Measurements from ENCODE around the gene ANK2. TPM values are rescaled to one million over a fixed set of nuclear protein-coding genes. Genes with fewer than 3 reads are reported as not detected.
A peak's percentile ranks its signal among the peaks of the same experiment; 100 is the strongest.

The ANK2 gene
- total RNA-seq, 1 experiment from 2014 or later: 5.5 TPM

DNA sequence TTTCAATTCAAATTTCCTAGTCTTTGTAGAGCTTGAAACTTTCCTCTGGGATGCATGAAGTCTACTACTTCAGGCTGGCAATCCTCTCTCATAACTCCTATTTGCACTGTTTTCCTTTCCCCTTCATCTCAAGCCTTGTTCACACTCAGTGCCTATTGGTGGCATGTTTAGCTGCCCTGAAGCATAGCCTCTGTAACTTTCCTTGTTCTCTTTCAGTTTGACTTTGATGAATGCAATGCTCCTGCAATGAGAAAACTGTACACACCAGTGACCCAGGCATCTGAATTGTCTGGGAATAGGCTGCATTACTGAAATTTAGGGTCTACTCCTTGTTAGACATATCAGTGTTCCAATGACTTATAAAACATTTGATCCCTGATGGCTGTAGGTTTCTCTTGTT, 81.7 kb downstream of the ANK2 start:
- Histone ChIP-seq H3K4me3 (ENCODE audit: low read depth in 2 of 2, low read length in 2 of 2) (no peak overlapping the region), H3K4me1 (ENCODE audit: control insufficient read depth, insufficient read depth, low read length) (no peaks in the 10 kb centered on the region), H3K36me3 (ENCODE audit: control insufficient read depth, insufficient read depth, low read length) (no peaks in the 10 kb centered on the region), H3K27me3 (ENCODE audit: control insufficient read depth, insufficient read depth, low read length) (no peaks in the 10 kb centered on the region), H3K27ac (ENCODE audit: low read length) (no peak overlapping the region), H3K9me3 (ENCODE audit: control insufficient read depth, insufficient read depth, low read depth, low read length) (no peaks in the 10 kb centered on the region)
- in situ Hi-C loops (cut with HindIII; ENCODE audit: low pct_unique_long_range_greater_than_20kb, low sequenced_read_pairs) (no loop called here), intact Hi-C loops (cut with micrococcal nuclease; ENCODE audit: unreplicated experiment) (no loop called here)
- DNase-seq (ENCODE audit: low read depth, low spot score): no peak
- POLR2A ChIA-PET: no interaction called here
- TF ChIP-seq SIN3A (IDR thresholded peaks at IDR 0.05; ENCODE audit: borderline replicate concordance, insufficient read depth, low read depth, low read length) (no peak), TCF7L2 (IDR thresholded peaks at IDR 0.05; ENCODE audit: low read depth, low read length) (no peak)
- no TSS peak for BruUV-seq (replicated peaks)
- ATAC-seq: no peak
- CTCF ChIA-PET: no interaction called here

GRCh38 chr4:113131621-113132020, 82.2 kb downstream of the ANK2 start:
- no TSS peak for BruUV-seq (replicated peaks)
- H3K27ac ChIP-seq (ENCODE audit: low read length): no peak overlapping the region
- DNase-seq (ENCODE audit: low read depth, low spot score) (no peak), ATAC-seq (no peak)
- no peak overlapping the region for H3K4me3 ChIP-seq (ENCODE audit: low read depth in 2 of 2, low read length in 2 of 2)
- CTCF ChIA-PET: no interaction called here
- H3K27me3 ChIP-seq (ENCODE audit: control insufficient read depth, insufficient read depth, low read length): no peaks in the 10 kb centered on the region
- no peak for TF ChIP-seq TCF7L2 (IDR thresholded peaks at IDR 0.05; ENCODE audit: low read depth, low read length)
- TF ChIP-seq SIN3A (IDR thresholded peaks at IDR 0.05; ENCODE audit: borderline replicate concordance, insufficient read depth, low read depth, low read length): no peak
- TF ChIP-seq POLR2AphosphoS5 (IDR thresholded peaks at IDR 0.05; ENCODE audit: low read depth, low read length): no peak
- TF ChIP-seq, protein P1, sequence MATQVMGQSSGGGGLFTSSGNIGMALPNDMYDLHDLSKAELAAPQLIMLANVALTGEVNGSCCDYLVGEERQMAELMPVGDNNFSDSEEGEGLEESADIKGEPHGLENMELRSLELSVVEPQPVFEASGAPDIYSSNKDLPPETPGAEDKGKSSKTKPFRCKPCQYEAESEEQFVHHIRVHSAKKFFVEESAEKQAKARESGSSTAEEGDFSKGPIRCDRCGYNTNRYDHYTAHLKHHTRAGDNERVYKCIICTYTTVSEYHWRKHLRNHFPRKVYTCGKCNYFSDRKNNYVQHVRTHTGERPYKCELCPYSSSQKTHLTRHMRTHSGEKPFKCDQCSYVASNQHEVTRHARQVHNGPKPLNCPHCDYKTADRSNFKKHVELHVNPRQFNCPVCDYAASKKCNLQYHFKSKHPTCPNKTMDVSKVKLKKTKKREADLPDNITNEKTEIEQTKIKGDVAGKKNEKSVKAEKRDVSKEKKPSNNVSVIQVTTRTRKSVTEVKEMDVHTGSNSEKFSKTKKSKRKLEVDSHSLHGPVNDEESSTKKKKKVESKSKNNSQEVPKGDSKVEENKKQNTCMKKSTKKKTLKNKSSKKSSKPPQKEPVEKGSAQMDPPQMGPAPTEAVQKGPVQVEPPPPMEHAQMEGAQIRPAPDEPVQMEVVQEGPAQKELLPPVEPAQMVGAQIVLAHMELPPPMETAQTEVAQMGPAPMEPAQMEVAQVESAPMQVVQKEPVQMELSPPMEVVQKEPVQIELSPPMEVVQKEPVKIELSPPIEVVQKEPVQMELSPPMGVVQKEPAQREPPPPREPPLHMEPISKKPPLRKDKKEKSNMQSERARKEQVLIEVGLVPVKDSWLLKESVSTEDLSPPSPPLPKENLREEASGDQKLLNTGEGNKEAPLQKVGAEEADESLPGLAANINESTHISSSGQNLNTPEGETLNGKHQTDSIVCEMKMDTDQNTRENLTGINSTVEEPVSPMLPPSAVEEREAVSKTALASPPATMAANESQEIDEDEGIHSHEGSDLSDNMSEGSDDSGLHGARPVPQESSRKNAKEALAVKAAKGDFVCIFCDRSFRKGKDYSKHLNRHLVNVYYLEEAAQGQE (IDR thresholded peaks at IDR 0.05; ENCODE audit: insufficient read depth in 1 of 2, low read depth in 2 of 2, low read length in 1 of 2): no peak
- no peak for TF ChIP-seq CTCF (IDR thresholded peaks at IDR 0.05)
- no peaks in the 10 kb centered on the region for H3K9me3 ChIP-seq (ENCODE audit: control insufficient read depth, insufficient read depth, low read depth, low read length)
- intact Hi-C loops (cut with micrococcal nuclease; ENCODE audit: unreplicated experiment): no loop called here
- in situ Hi-C loops (cut with HindIII; ENCODE audit: low pct_unique_long_range_greater_than_20kb, low sequenced_read_pairs): no loop called here
- H3K4me1 ChIP-seq (ENCODE audit: control insufficient read depth, insufficient read depth, low read length): no peaks in the 10 kb centered on the region
- H3K36me3 ChIP-seq (ENCODE audit: control insufficient read depth, insufficient read depth, low read length): no peaks in the 10 kb centered on the region
- POLR2A ChIA-PET: no interaction called here

GRCh38 chr4:113141901-113142346, 92.5 kb downstream of the ANK2 start:
- H3K27ac ChIP-seq (ENCODE audit: low read length): peak overlapping the region; percentile 48; the same call in 1 of the 2 replicates
- intact Hi-C loops (cut with micrococcal nuclease; ENCODE audit: unreplicated experiment): no loop called here
- no peaks in the 10 kb centered on the region for H3K9me3 ChIP-seq (ENCODE audit: control insufficient read depth, insufficient read depth, low read depth, low read length)
- peak; percentile 86 for ATAC-seq
- no peaks in the 10 kb centered on the region for H3K27me3 ChIP-seq (ENCODE audit: control insufficient read depth, insufficient read depth, low read length)
- ChIA-PET CTCF (no interaction called here), POLR2A (no interaction called here)
- no TSS peak for BruUV-seq (replicated peaks)
- H3K36me3 ChIP-seq (ENCODE audit: control insufficient read depth, insufficient read depth, low read length): no peaks in the 10 kb centered on the region
- TF ChIP-seq, protein P1 (IDR thresholded peaks at IDR 0.05; ENCODE audit: insufficient read depth in 1 of 2, low read depth in 2 of 2, low read length in 1 of 2): no peak
- TF ChIP-seq TCF7L2 (IDR thresholded peaks at IDR 0.05; ENCODE audit: low read depth, low read length) (no peak), SIN3A (IDR thresholded peaks at IDR 0.05; ENCODE audit: borderline replicate concordance, insufficient read depth, low read depth, low read length) (no peak), CTCF (IDR thresholded peaks at IDR 0.05) (no peak), POLR2AphosphoS5 (IDR thresholded peaks at IDR 0.05; ENCODE audit: low read depth, low read length) (no peak)
- in situ Hi-C loops (cut with HindIII; ENCODE audit: low pct_unique_long_range_greater_than_20kb, low sequenced_read_pairs): no loop called here
- peak; percentile 43 for DNase-seq (ENCODE audit: low read depth, low spot score)
- peaks cover 7% of the 10 kb centered on the region; the same call in 1 of the 2 replicates for H3K4me1 ChIP-seq (ENCODE audit: control insufficient read depth, insufficient read depth, low read length)
- H3K4me3 ChIP-seq (ENCODE audit: low read depth in 2 of 2, low read length in 2 of 2): no peak overlapping the region

Measured in Panc1 (cell line).